Astrocyte (in vitro differentiated cells and primary cell): ENCODE results near the gene UTP3. TPM values are rescaled to one million over a fixed set of nuclear protein-coding genes. Genes with fewer than 3 reads are reported as not detected.
"Not testable (repeated sequence)": the region's sequence is repeated elsewhere in the genome, so short reads cannot be mapped to it uniquely, and the experiment has no call there.

ENCODE experiments used
- DNase-seq: peaks from one replicate; pipeline ENCODE4 v3.0.0-alpha.2; 2010; ENCODE audit warnings: low read depth
- FAIRE-seq: peaks from 2 replicates; lab custom pipeline; 2011; peaks lifted over from hg19 to GRCh38; lab: Jason Lieb, UNC
- H2AFZ ChIP-seq: 2 replicates; pipeline ENCODE4 v1.6.0; 2012; ENCODE audit warnings: low read depth, low read length, inconsistent platforms
- H3K27ac ChIP-seq: 2 replicates; pipeline ENCODE4 v1.5.1; 2011; ENCODE audit warnings: low read depth, low read length, inconsistent platforms
- H3K27me3 ChIP-seq: 2 replicates; pipeline ENCODE4 v1.6.0; 2011; ENCODE audit warnings: low read length, inconsistent platforms; ENCODE audit not compliant: insufficient read depth
- H3K36me3 ChIP-seq: 2 replicates; pipeline ENCODE4 v1.5.1; 2011; ENCODE audit warnings: low read length, inconsistent platforms; ENCODE audit not compliant: insufficient read depth
- H3K4me1 ChIP-seq: 2 replicates; pipeline ENCODE4 v1.5.1; 2011; ENCODE audit warnings: low read length, inconsistent platforms; ENCODE audit not compliant: insufficient read depth
- H3K4me2 ChIP-seq: 2 replicates; pipeline ENCODE4 v1.6.0; 2012; ENCODE audit warnings: low read length, inconsistent platforms
- H3K4me3 ChIP-seq: 2 replicates; pipeline ENCODE4 v1.5.1; 2011; ENCODE audit warnings: low read depth, mild to moderate bottlenecking, low read length, inconsistent platforms; ENCODE audit not compliant: insufficient read depth
- H3K79me2 ChIP-seq: 2 replicates; pipeline ENCODE4 v1.6.0; 2012; ENCODE audit warnings: mild to moderate bottlenecking, low read length, inconsistent platforms; ENCODE audit not compliant: insufficient read depth
- H3K9ac ChIP-seq: 2 replicates; pipeline ENCODE4 v1.6.0; 2012; ENCODE audit warnings: mild to moderate bottlenecking, low read length, inconsistent platforms
- H3K9me3 ChIP-seq: 2 replicates; pipeline ENCODE4 v1.5.1; 2012; ENCODE audit warnings: low read depth, mild to moderate bottlenecking, low read length, inconsistent platforms; ENCODE audit not compliant: insufficient read depth
- H4K20me1 ChIP-seq: 2 replicates; pipeline ENCODE4 v1.6.0; 2012; ENCODE audit warnings: low read length, inconsistent platforms; ENCODE audit not compliant: insufficient read depth
- H3K27ac Mint-ChIP-seq: one replicate; pipeline ENCODE4 v1.8.0; 2021; ENCODE audit warnings: mild to moderate bottlenecking, mixed read lengths; ENCODE audit not compliant: unreplicated experiment
- H3K27me3 Mint-ChIP-seq: one replicate; pipeline ENCODE4 v1.8.0; 2021; ENCODE audit warnings: low read depth, mixed read lengths; ENCODE audit not compliant: unreplicated experiment
- H3K36me3 Mint-ChIP-seq: one replicate; pipeline ENCODE4 v1.8.0; 2021; ENCODE audit warnings: low read depth, mixed read lengths; ENCODE audit not compliant: unreplicated experiment
- H3K4me1 Mint-ChIP-seq: one replicate; pipeline ENCODE4 v1.8.0; 2021; ENCODE audit warnings: low read depth, mixed read lengths; ENCODE audit not compliant: unreplicated experiment
- H3K4me3 Mint-ChIP-seq: one replicate; pipeline ENCODE4 v1.8.0; 2021; ENCODE audit warnings: mild to moderate bottlenecking, moderate library complexity, mixed read lengths; ENCODE audit not compliant: unreplicated experiment
- H3K9me3 Mint-ChIP-seq: one replicate; pipeline ENCODE4 v1.8.0; 2021; ENCODE audit warnings: mild to moderate bottlenecking, mixed read lengths; ENCODE audit not compliant: unreplicated experiment
- CTCF ChIP-seq: IDR thresholded peaks from 2 replicates; pipeline ENCODE4 v1.5.1; 2011; ENCODE audit warnings: low read depth, mild to moderate bottlenecking, inconsistent platforms, low read length, moderate library complexity; ENCODE audit not compliant: insufficient read depth
- EZH2 ChIP-seq: IDR thresholded peaks from 2 replicates; pipeline ENCODE4 v1.6.1; 2012; ENCODE audit warnings: mild to moderate bottlenecking, low read length, inconsistent platforms; ENCODE audit not compliant: insufficient read depth
- total RNA-seq: library from RNA; stranded (reverse); gene quantifications from 2 replicates; pipeline ENCODE4 v1.2.1, GENCODE V29; 2021

UTP3 gene
- total RNA-seq, 1 donor from 2014 or later = 37.0 TPM

DNA sequence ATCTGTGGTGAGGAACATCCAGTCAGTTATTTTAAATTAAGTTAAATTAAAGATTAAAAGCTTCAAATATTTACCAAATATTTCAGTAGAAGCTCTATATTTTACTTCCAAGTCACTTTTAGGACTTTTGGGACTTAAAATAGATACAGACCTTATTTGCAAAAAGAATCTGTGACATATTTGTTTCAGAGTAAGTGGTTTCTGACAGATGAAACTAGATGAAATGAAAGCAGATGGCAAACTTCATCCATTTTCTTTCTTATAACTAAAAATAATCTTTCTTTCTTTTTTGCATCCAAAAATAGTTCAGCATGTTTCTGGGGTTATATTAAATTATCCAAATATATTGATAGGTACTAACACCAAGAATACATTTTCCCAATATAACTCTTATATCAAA, 6.6 kb upstream of the UTP3 start:
- TF ChIP-seq EZH2 (no peak), CTCF (no peak)
- no peak overlapping the region for H3K4me2 ChIP-seq
- Mint-ChIP-seq H3K4me1 (no peaks in the 10 kb centered on the region), H3K27me3 (no peaks in the 10 kb centered on the region), H3K27ac (no peak overlapping the region), H3K36me3 (no peaks in the 10 kb centered on the region), H3K9me3 (no peaks in the 10 kb centered on the region), H3K4me3 (no peak overlapping the region)
- H2AFZ ChIP-seq = no peak overlapping the region
- peaks cover 5% of the 10 kb centered on the region for H3K4me1 ChIP-seq
- H3K36me3 ChIP-seq = no peaks in the 10 kb centered on the region
- no peak overlapping the region for H3K4me3 ChIP-seq
- no peaks in the 10 kb centered on the region for H3K9me3 ChIP-seq
- H3K79me2 ChIP-seq = no peaks in the 10 kb centered on the region
- no peak overlapping the region for H3K27ac ChIP-seq
- H4K20me1 ChIP-seq = no peaks in the 10 kb centered on the region
- FAIRE-seq = no peak
- no peak overlapping the region for H3K9ac ChIP-seq
- DNase-seq = no peak
- H3K27me3 ChIP-seq = no peaks in the 10 kb centered on the region

- H3K36me3 Mint-ChIP-seq, H3K27me3 Mint-ChIP-seq, H3K4me3 Mint-ChIP-seq, DNase-seq, H3K27ac Mint-ChIP-seq, H3K4me3 ChIP-seq, H3K4me2 ChIP-seq, H3K9me3 Mint-ChIP-seq, H4K20me1 ChIP-seq, FAIRE-seq, H3K36me3 ChIP-seq, H3K4me1 Mint-ChIP-seq, H3K9ac ChIP-seq, H3K79me2 ChIP-seq, H3K27ac ChIP-seq, H3K9me3 ChIP-seq, H2AFZ ChIP-seq, H3K4me1 ChIP-seq, H3K27me3 ChIP-seq: not testable (repeated sequence)
Observed at GRCh38 chr4:70682142-70682541, 6.2 kb upstream of the UTP3 start.

DNA sequence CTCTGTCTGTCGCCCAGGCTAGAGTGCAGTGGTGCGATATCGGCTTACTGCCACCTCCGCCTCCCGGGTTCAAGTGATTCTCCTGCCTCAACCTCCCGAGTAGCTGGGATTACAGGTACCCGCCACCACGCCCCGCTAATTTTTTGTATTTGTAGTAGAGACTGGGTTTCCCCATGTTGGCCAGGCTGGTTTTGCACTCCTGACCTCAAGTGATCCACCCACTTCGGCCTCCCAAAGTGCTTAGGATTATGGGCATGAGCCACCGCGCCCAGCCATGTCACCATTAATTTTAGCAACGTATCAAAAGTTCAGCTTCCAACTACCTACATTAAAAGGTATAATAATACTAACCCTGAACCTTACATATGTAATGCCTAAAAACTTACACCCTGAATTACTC, 940 bp upstream of the UTP3 start:
- Histone ChIP-seq H2AFZ (peak overlapping the region; percentile 78), H3K4me2 (peak overlapping the region; percentile 98), H3K27me3 (no peaks in the 10 kb centered on the region), H3K9ac (peak overlapping the region; percentile 97), H3K4me3 (peak overlapping the region; percentile 98), H3K36me3 (peaks cover 5% of the 10 kb centered on the region), H4K20me1 (peaks cover 34% of the 10 kb centered on the region), H3K79me2 (peaks cover 39% of the 10 kb centered on the region), H3K27ac (peak overlapping the region; percentile 85), H3K4me1 (peaks cover 22% of the 10 kb centered on the region), H3K9me3 (no peaks in the 10 kb centered on the region)
- DNase-seq = no peak
- no peaks in the 10 kb centered on the region for H3K9me3 Mint-ChIP-seq
- peaks cover 7% of the 10 kb centered on the region for H3K36me3 Mint-ChIP-seq
- FAIRE-seq = no peak
- H3K4me1 Mint-ChIP-seq = peaks cover 20% of the 10 kb centered on the region
- peak overlapping the region; percentile 100 for H3K4me3 Mint-ChIP-seq
- TF ChIP-seq EZH2 = no peak
- TF ChIP-seq CTCF = no peak
- H3K27ac Mint-ChIP-seq = peak overlapping the region; percentile 97
- H3K27me3 Mint-ChIP-seq = no peaks in the 10 kb centered on the region
